K562 (cell line): ENCODE data around the gene FBN1. TPM values are rescaled to one million over a fixed set of nuclear protein-coding genes. Genes with fewer than 3 reads are reported as not detected.
A peak's percentile ranks its signal among the peaks of the same experiment; 100 is the strongest.

Source experiments
- ADNP ChIP-seq: fragments of 200-800 bp; sonication (Bioruptor generic); IDR thresholded peaks from 2 replicates; pipeline ENCODE4 v1.6.1; 2016; ENCODE audit warnings: missing genetic modification characterization, missing compliant biosample characterization
- CTBP1 ChIP-seq: fragments of 450-650 bp; IDR thresholded peaks from 2 replicates; pipeline ENCODE4 v1.6.1; 2016; ENCODE audit warnings: borderline replicate concordance
- IRF2 ChIP-seq: sonication (generic); formaldehyde crosslinking; IDR thresholded peaks from 2 replicates; pipeline ENCODE4 v1.8.1; 2022; ENCODE audit warnings: mild to moderate bottlenecking, missing genetic modification reagents
- RCOR1 ChIP-seq, 2 experiments: IDR thresholded peaks; 2 replicates each; pipeline ENCODE4 v1.6.1; 2012; ENCODE audit warnings: low read depth in 2 of 2, low read length in 2 of 2, borderline replicate concordance in 1 of 2, improper control_type of control experiment in 1 of 2
- ZBTB40 ChIP-seq, 2 experiments: fragments of 450-650 bp in 1 of 2; sonication (generic) in 1 of 2; formaldehyde crosslinking in 1 of 2; IDR thresholded peaks; 2 replicates each; pipeline versions ENCODE4 v1.7.1 to v1.9.0; 2016 to 2022; ENCODE audit warnings: inconsistent platforms in 1 of 2, mild to moderate bottlenecking in 1 of 2, missing genetic modification reagents in 1 of 2
- polyA plus RNA-seq, 8 experiments: library from polyadenylated mRNA; depleted of rRNA in 4 of 8; stranded (reverse) in 5 of 8; unstranded in 3 of 8; fragments of >200 nt; fragmentation: Nextera tagmentation in 2 of 8; fragmentation: Illumina TruSeq in 1 of 8; extraction: Ambion mirVana in 2 of 8; extraction: Trizol in 1 of 8; gene quantifications; 2 replicates each; pipeline versions ENCODE4 v1.2.1 to v1.2.3, GENCODE V29; 2011 to 2014; ENCODE audit warnings: inconsistent platforms in 1 of 8, missing spikeins in 1 of 8
- total RNA-seq, 7 experiments: library from RNA; depleted of rRNA in 6 of 7; stranded (reverse); fragments of >200 nt in 6 of 7; fragmentation: Illumina TruSeq in 2 of 7; extraction: Trizol in 2 of 7; gene quantifications; 2 replicates each; pipeline versions ENCODE4 v1.2.1 to v1.2.3, GENCODE V29; 2011 to 2021; ENCODE audit warnings: low replicate concordance in 1 of 7
- TF ChIP-seq, protein P1 (sequence below): fragments of 450-650 bp; IDR thresholded peaks from 2 replicates; pipeline ENCODE4 v1.7.0; 2016; ENCODE audit warnings: borderline replicate concordance

The FBN1 gene
- total and polyA plus RNA-seq, 9 of the 15 experiments (the other 6 are each of a cell fraction or from before 2014, with no cell fraction given): 0.15 to 1.2 (median 0.60) TPM

DNA sequence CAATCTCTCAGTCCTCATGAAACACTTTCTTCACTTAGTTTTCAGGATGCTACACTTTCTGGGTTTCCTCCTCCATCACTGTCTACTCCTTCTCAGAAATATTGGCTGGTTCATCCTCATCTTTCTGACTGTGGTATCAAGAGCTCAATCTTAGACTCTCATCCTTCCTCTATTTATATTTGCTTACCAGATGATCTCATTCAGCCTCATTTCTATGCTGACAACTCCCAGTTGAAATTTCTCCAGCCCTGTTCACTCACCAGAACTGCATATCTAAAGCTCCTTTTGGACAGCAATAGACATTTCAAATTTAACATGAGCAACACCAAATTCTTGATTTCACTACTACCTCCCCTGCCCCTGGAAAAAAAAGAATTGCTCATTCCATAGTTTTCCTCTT, 48.0 kb upstream of the FBN1 start (continued):
- TF ChIP-seq IRF2 (CRISPR knock-in tag) (no peak), RCOR1 (IDR thresholded peaks at IDR 0.05; ENCODE audit: borderline replicate concordance in 1 of 2, low read depth in 2 of 2, low read length in 2 of 2) (0 out of 4 replicates have a peak, but pooled peaks of 1 of the 2 experiments have one; percentile 41), ZBTB40 (IDR thresholded peaks at IDR 0.05) (no peak), ZBTB40 (CRISPR knock-in tag; IDR thresholded peaks at IDR 0.05) (no peak), CTBP1 (peak; percentile 88), ADNP (no peak)
- TF ChIP-seq, protein P1, sequence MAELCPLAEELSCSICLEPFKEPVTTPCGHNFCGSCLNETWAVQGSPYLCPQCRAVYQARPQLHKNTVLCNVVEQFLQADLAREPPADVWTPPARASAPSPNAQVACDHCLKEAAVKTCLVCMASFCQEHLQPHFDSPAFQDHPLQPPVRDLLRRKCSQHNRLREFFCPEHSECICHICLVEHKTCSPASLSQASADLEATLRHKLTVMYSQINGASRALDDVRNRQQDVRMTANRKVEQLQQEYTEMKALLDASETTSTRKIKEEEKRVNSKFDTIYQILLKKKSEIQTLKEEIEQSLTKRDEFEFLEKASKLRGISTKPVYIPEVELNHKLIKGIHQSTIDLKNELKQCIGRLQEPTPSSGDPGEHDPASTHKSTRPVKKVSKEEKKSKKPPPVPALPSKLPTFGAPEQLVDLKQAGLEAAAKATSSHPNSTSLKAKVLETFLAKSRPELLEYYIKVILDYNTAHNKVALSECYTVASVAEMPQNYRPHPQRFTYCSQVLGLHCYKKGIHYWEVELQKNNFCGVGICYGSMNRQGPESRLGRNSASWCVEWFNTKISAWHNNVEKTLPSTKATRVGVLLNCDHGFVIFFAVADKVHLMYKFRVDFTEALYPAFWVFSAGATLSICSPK: no peak
